Neural crest cell (in vitro differentiated cells): ENCODE results near the gene HS3ST6. TPM values are rescaled to one million over a fixed set of nuclear protein-coding genes. Genes with fewer than 3 reads are reported as not detected.

Experiments
- DNase-seq: peaks from one replicate; pipeline ENCODE4 v3.0.0; 2021; ENCODE audit warnings: low read depth, mixed read lengths, low spot score
- H3K27ac Mint-ChIP-seq: one replicate; pipeline ENCODE4 v1.8.0; 2021; ENCODE audit warnings: mild to moderate bottlenecking, mixed read lengths; ENCODE audit not compliant: unreplicated experiment
- H3K27me3 Mint-ChIP-seq: 2 replicates; pipeline ENCODE4 v1.8.0; 2021; ENCODE audit warnings: low read depth, mild to moderate bottlenecking, mixed read lengths
- H3K36me3 Mint-ChIP-seq: 2 replicates; pipeline ENCODE4 v1.8.0; 2021; ENCODE audit warnings: low read depth, mild to moderate bottlenecking, mixed read lengths
- H3K4me1 Mint-ChIP-seq: 2 replicates; pipeline ENCODE4 v1.8.0; 2021; ENCODE audit warnings: mixed read lengths
- H3K4me3 Mint-ChIP-seq: one replicate; pipeline ENCODE4 v1.8.0; 2021; ENCODE audit warnings: mild to moderate bottlenecking, mixed read lengths
- H3K9me3 Mint-ChIP-seq: 2 replicates; pipeline ENCODE4 v1.8.0; 2021; ENCODE audit warnings: mixed read lengths
- total RNA-seq: library from RNA; stranded (reverse); gene quantifications from 2 replicates; pipeline ENCODE4 v1.2.1, GENCODE V29; 2021
- TF ChIP-seq, protein P1 (sequence below): fragments of 200-600 bp; sonication (generic); conservative IDR thresholded peaks from 2 replicates; pipeline ENCODE4 v1.5.0; 2021; ENCODE audit warnings: antibody characterized with exemption, mild to moderate bottlenecking

HS3ST6 gene
- total RNA-seq, 1 donor from 2014 or later: not detected

GRCh38 chr16:1914084-1914608 lies 4.1 kb downstream of the HS3ST6 start:
- TF ChIP-seq, protein P1, sequence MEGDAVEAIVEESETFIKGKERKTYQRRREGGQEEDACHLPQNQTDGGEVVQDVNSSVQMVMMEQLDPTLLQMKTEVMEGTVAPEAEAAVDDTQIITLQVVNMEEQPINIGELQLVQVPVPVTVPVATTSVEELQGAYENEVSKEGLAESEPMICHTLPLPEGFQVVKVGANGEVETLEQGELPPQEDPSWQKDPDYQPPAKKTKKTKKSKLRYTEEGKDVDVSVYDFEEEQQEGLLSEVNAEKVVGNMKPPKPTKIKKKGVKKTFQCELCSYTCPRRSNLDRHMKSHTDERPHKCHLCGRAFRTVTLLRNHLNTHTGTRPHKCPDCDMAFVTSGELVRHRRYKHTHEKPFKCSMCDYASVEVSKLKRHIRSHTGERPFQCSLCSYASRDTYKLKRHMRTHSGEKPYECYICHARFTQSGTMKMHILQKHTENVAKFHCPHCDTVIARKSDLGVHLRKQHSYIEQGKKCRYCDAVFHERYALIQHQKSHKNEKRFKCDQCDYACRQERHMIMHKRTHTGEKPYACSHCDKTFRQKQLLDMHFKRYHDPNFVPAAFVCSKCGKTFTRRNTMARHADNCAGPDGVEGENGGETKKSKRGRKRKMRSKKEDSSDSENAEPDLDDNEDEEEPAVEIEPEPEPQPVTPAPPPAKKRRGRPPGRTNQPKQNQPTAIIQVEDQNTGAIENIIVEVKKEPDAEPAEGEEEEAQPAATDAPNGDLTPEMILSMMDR: no peak
- no peaks in the 10 kb centered on the region for H3K9me3 Mint-ChIP-seq
- no peaks in the 10 kb centered on the region for H3K4me1 Mint-ChIP-seq
- DNase-seq: no peak
- no peak overlapping the region for H3K4me3 Mint-ChIP-seq
- no peaks in the 10 kb centered on the region for H3K36me3 Mint-ChIP-seq
- H3K27ac Mint-ChIP-seq: no peak overlapping the region
- H3K27me3 Mint-ChIP-seq: peaks cover 49% of the 10 kb centered on the region

- Mint-ChIP-seq H3K36me3 (no peaks in the 10 kb centered on the region), H3K27ac (no peak overlapping the region), H3K4me3 (no peak overlapping the region), H3K9me3 (no peaks in the 10 kb centered on the region), H3K27me3 (peaks cover 46% of the 10 kb centered on the region), H3K4me1 (peaks cover 4% of the 10 kb centered on the region)
- TF ChIP-seq, protein P1: no peak
- no peak for DNase-seq
These were observed 4.7 kb downstream of the HS3ST6 start for GRCh38 chr16:1913327-1914083.

GRCh38 chr16:1912215-1912543 lies 6.0 kb downstream of the HS3ST6 start:
- peaks cover 42% of the 10 kb centered on the region for H3K27me3 Mint-ChIP-seq
- H3K36me3 Mint-ChIP-seq: no peaks in the 10 kb centered on the region
- TF ChIP-seq, protein P1: no peak
- no peaks in the 10 kb centered on the region for H3K9me3 Mint-ChIP-seq
- no peak for DNase-seq
- H3K4me1 Mint-ChIP-seq: peaks cover 5% of the 10 kb centered on the region
- H3K4me3 Mint-ChIP-seq: no peak overlapping the region
- H3K27ac Mint-ChIP-seq: no peak overlapping the region

DNA sequence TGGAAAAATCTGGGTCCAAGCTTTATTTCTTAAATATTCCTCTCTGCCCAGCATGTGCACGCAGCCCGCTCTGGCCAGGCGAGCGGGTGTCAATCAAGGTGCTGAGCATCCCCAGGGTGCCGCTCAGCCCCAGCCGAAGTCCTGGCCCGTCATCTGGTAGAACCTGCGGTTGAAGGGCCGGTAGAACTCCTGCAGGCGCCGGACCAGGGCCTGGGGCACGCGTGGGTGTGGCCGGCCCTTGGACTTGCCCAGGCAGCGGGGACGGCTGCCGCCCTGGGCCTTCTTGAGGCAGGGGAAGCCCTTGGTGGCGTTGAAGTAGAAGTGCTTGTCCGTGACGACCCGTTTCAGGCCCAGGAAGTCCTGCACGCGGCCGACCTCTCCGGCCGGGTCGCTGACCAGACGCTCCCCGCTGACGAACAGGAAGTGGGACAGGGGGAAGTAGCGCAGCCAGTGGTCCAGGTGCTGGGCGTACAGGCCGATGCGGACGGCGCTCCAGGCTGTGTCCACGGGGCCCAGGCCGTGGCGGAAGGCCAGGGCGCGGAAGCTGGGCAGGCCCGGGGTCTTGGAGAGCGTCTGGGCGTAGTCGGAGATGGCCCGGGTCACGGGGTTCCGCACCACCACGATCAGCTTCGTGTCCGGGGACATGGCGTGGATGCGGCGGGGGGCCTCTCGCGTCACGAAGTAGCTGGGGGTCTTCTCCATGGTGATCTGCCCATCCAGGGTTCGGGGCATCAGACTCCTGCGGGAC lies 6.6 kb downstream of the HS3ST6 start:
- Mint-ChIP-seq H3K27me3 (peaks cover 36% of the 10 kb centered on the region), H3K27ac (no peak overlapping the region), H3K36me3 (no peaks in the 10 kb centered on the region), H3K4me3 (no peak overlapping the region), H3K4me1 (peaks cover 5% of the 10 kb centered on the region), H3K9me3 (no peaks in the 10 kb centered on the region)
- TF ChIP-seq, protein P1: no peak
- DNase-seq: no peak

- DNase-seq: no peak
- no peaks in the 10 kb centered on the region for H3K36me3 Mint-ChIP-seq
- peaks cover 23% of the 10 kb centered on the region for H3K27me3 Mint-ChIP-seq
- peaks cover 5% of the 10 kb centered on the region for H3K4me1 Mint-ChIP-seq
- H3K4me3 Mint-ChIP-seq: no peak overlapping the region
- no peak overlapping the region for H3K27ac Mint-ChIP-seq
- H3K9me3 Mint-ChIP-seq: no peaks in the 10 kb centered on the region
- TF ChIP-seq, protein P1: no peak
These were observed 8.5 kb downstream of the HS3ST6 start for GRCh38 chr16:1909561-1910231.
